ENCODE results near the gene PRAMEF12.
"Not testable (repeated sequence)": the region's sequence is repeated elsewhere in the genome, so short reads cannot be mapped to it uniquely, and the experiment has no call there.

The PRAMEF12 gene

DNA sequence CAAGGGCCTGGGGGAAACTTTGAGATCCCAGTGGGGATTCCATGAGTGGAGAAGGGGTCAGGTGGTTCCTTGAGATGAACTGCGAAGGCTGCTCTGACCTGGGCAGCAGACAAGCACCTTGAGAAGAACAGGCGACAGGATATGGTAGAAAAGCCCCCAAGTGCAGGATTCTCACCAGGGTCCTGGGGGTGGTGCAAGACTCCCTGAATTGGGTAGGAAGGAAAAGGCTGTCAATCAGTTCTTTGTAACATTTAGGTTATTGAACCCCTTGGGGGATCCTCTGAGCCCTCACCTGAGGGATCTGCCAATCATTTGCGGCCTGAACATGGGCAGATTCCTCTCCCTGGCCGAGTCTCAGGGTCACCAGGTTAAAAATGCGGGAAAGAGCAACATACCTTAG is 2.4 kb upstream of the PRAMEF12 start:
- DNase-seq (ENCODE audit: low spot score), result no peak

DNA sequence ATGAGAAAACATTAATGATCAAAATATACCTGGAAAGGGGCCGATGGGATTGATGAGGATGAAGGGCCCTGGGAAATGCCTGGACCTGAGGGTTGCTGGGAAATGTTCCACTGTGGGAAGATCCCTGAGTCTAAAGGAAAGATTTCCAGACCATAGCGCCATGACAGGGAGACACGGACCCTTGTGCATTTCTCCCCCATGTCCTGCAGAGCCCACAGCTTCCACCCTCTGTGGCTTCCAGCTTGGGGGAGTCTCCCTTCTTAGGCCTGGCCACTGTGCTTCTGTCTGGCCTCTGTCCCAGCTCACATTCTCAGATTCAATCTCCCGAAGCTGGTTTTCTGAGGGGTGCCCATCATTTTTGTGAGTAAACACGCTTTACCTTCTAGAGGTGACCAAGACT is 1.0 kb upstream of the PRAMEF12 start:
- DNase-seq (ENCODE audit: low spot score), result no peak

DNA sequence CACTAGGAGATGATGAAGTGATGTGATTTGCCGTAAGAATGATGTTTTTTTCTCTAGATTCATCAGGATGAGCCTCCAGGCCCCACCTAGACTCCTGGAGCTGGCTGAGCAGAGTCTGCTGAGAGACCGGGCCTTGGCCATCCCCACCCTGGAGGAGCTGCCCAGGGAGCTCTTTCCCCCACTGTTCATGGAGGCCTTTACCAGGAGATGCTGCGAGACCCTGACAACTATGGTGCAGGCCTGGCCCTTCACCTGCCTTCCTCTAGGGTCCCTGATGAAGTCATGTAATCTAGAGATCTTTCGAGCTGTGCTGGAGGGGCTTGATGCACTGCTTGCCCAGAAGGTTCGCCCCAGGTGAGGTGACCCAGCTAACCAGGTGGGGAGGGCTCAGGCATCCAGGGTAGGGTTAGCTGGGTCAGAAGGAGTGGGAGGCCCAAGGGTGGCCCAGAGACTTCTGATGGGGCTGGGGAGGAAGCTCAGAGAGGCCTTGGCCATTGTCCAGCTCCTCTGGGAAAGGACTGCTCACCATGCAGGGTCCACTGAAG is 1.3 kb downstream of the PRAMEF12 start:
- DNase-seq (ENCODE audit: low spot score), result no peak

DNA sequence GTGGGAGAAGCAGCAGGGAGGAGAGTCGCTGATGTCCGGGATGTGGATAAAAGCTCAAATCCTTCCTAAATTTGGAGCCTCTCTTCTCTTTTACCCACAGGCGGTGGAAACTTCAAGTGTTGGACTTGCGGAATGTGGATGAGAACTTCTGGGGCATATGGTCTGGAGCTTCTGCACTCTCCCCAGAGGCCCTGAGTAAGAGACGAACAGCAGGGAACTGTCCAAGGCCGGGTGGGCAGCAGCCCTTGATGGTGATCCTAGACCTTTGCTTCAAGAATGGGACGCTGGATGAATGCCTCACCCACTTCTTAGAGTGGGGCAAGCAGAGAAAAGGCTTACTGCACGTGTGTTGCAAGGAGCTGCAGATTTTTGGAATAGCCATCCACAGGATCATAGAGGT is 1.9 kb downstream of the PRAMEF12 start:
- no peak for DNase-seq (ENCODE audit: low spot score)

DNA sequence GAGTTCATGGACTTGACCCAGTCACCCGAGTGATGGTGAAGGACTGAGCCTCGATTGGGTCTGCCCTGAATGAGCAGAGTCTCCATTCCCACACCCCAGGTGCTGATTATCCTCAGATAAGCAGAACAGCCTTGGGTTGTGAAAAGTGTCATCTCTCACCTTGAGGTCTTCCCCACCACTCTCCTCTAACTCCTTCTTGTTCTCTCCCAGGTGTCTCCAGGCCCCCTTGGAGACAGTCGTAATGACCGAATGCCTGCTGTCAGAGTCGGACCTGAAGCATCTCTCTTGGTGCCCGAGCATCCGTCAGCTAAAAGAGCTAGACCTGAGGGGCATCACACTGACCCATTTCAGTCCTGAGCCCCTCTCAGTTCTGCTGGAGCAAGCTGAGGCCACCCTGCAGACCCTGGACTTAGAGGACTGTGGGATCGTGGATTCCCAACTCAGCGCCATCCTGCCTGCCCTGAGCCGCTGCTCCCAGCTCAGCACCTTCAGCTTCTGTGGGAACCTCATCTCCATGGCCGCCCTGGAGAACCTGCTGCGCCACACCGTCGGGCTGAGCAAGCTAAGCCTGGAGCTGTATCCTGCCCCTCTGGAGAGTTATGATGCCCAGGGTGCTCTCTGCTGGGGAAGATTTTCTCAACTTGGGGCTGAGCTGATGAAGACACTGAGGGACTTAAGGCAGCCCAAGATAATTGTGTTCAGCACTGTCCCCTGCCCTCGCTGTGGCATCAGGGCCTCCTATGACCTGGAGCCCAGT is 3.4 kb downstream of the PRAMEF12 start:
- DNase-seq (ENCODE audit: low spot score), result no peak

DNA sequence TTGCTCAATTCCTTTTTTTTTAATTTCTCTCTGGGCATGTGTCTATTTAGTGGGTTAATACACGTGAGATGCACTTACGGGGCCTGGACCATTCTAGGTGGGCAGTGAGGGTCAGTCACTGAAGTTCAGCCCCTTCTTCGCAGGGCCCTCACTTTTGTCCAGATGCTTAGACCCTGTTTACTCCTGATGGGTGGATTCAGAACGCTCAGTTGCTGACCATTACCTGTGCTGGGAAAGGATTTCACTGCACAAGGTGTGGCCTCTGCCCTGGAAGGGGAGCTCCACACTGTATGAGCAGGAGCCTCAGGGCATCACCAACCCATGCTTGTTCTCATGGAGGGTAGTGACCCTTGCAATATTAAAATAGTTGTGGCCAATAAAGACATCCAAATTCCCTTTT is 4.5 kb downstream of the PRAMEF12 start:
- DNase-seq (ENCODE audit: low spot score), result no peak

DNA sequence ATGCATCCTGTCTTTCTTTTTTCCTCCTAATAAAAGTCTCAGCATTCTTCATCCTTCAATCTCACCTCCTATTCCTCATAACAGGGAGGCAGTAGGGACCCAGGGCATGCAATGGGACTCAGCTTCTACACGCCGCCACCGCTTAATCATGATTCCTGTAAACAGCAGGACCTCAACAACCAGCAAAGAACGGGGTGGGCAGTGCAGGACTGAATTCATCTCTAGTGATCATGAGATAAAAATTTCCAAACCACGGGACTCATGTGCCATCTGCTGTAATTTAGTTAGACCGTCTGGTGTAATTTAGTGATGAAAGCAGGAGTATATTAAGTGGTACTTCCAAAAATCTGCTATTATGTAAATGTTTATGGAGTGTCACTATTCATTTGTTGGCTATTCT is 5.4 kb downstream of the PRAMEF12 start:
- no peak for DNase-seq (ENCODE audit: low spot score)

DNA sequence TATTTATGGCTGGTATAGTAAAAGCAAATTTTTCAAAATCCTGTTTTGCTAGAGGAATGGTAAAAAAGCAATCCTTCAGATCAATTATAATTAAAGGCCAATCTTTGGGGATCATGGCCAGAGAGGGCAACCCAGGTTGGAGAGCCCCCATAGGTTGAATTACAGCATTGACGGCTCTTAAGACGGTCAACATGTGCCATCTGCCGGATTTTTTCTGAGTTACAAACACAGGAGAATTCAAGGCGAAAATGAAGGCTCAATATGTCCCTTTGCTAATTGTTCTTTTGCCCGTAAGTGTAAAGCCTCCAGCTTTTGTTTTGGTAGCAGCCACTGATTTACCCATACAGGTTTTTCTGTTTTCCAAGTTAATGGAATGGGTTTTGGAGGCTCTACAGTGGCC is 8.0 kb downstream of the PRAMEF12 start:
- DNase-seq (ENCODE audit: low spot score), result not testable (repeated sequence)

DNA sequence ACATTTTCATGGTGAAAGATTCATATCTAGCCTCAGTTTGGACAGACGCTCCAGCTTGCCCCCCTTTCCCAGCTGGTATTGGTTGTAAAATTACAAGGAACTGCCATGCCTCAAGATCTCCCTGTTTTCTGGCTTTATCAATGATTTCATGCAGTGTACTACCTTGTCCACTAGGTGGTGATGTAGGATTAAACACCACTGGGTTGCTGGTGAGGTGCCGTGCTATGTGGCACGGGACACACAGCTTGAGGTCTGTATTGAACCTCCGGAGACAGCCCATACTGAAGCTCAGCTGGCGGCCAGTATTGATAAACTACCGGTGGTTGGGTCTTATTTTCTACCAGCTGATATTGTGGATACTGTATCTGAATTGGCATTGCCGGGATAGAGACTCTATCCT is 10.2 kb downstream of the PRAMEF12 start:
- DNase-seq (ENCODE audit: low spot score), result peak; percentile 13

DNA sequence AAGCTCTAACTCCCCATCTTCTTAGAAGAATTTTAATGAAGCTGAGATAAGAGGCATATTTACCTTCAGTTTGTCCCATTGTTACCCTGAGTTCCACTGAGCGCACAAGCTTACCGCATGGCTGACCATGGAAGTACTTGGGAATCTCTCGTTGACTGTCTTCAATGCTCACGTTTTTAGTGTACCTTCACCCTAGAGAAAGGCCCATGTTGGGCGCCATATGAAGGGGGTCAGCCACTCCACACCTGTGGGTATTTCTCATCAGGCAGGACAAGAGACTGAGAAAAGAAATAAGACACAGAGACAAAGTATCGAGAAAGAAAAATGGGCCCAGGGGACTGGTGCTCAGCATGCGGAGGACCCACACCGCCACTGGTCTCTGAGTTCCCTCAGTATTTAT is 11.2 kb downstream of the PRAMEF12 start:
- not testable (repeated sequence) for DNase-seq (ENCODE audit: low spot score)

DNA sequence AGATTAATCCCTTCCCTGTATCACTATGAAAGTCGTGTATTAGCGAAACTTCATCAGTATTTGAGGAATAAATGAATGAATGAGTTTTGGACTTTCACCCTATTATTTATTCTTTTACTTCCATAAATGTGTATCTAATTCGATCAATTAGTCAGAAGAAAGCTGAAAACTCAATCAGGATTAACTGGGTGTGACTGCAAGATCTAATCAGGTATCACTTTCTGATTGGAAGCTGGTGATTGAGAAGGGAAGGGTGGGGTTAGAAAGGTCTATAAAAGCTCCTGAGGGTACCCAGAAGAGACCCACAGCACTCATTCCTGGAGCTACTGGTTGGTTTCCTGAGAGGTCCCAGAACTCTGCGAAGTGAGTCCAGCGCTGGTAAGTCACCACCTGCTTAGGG is 17.6 kb downstream of the PRAMEF12 start, which contains the start of gene PRAMEF1:
PRAMEF1 (plus strand) TSS at position 301 of the 400 bp plus-strand sequence. CDS start 1,831 bp downstream, outside the sequence.
- DNase-seq (ENCODE audit: low spot score), result not testable (repeated sequence)

DNA sequence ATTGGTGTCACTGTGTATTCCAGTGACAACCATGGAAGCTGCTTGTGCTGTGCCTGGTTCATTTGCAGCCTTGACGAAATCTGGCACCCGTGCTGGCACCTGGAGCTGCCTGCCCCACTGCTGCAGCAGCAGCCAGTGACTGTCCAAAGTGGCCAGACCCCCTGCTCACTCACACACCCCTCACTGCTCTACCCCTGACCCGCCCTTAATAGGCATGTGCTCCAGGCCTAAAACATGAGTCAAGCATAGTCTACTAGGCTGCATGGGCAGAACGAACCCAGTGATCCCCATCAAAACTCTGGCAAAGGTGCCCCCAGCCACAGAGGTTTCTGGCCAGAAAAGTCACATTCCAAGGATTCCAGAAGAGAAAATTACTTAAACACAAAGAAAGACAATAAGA is 25.4 kb downstream of the PRAMEF12 start:
- DNase-seq (ENCODE audit: low spot score), result peak; percentile 31

DNA sequence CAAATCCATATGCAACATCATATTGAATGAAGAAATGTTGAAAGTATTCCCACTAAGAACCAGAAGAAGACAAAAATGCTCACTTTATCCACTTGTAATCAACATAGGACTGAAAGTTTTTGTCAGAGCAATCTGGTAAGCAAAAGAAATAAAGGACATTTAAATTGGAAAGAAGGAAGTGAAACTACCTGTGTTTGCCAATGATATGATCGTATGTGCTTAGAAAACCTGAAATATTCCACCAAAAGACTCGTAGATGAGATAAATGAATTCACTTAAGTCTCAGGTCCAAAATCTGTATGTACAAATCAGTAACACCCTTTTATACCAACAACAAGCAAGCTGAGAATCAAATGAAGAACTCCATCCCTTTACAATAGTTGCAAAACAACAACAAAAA is 26.2 kb downstream of the PRAMEF12 start:
- no peak for DNase-seq (ENCODE audit: low spot score)

DNA sequence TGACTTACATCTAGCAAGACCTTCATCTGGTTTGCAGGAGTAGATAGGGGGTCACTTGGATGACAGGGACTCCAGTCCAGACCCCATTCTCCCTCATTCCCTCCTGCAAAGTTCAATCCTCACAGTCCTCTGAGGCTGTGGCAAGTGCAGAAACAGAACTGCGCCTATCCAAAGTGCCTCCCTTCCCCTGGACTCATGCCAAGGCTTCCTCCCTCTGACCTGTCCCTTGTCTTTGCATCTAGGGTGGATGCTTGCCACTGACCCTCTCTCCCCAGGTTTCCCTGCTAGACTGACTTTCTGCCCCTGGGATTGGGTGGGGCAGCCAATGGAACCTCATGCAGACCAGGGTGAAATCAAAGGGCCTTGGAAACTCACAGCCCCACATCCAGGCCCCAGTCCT is 36.4 kb downstream of the PRAMEF12 start:
- no peak for DNase-seq (ENCODE audit: low spot score)

DNA sequence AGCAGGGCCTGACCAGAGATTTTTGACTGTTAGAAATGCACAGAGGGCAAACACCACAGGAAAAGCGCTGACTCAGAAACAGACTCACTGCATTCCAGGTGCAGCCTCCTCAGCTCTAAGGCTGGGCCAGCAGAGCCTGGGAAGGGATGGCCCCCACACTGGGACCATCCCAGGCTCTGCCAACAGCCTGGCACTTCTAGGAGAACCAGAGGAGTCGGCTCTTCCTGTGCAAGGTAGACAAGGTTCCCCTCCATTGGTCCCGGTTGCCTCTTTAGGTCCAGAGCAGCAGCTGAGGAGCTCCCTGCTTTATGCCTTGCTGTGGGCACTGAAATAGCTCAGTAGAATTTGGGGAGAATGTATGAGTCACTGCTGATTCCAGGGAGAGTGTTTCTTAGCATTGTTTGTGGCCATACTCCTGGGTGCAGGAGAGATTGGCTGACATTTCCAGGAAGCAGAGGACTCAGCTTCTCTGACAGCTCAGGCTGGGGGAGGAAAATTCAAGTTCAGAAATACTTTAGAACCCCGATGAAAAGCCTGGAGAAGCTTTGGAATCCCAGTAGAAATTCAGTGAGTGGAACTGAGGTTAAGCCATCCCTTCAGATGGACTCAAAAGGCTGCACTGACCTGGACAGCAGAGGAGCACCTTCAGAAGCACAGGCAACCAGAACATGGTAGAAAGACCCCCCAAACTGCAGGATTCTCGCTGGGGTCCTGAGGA is 37.3 kb downstream of the PRAMEF12 start:
- DNase-seq (ENCODE audit: low spot score), result peak; percentile 62

DNA sequence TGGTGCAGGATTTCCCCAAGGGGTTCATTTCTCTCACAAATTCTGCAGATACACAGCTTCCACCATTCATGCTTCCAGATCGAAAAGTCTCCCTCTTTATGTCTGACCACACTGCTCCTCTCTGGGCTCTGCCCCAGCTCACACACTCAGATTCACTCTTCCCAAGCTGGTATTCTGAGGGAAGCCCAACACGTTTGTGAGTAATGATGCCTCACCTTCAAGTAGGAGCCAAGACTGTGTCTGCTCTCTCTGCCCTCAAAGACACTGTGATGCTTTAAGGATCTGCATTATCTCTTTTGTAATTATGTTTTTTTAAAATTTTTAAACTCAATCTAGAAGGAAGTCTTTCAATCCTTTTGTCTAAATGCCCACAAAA is 37.9 kb downstream of the PRAMEF12 start:
- DNase-seq (ENCODE audit: low spot score), result peak; percentile 19

DNA sequence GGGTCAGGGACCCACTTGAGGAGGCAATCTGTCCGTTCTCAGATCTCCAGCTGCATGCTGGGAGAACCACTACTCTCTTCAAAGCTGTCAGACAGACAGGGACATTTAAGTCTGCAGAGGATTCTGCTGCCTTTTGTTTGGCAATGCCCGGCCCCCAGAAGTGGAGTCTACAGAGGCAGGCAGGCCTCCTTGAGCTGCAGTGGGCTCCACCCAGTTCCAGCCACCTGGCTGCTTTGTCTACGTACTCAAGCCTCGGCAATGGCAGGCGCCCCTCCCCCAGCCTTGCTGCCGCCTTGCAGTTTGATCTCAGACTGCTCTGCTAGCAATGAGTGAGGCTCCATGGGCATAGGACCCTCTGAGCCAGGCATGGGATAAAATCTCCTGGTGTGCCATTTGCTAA is 45.5 kb downstream of the PRAMEF12 start:
- not testable (repeated sequence) for DNase-seq (ENCODE audit: low spot score)

Measured in kidney tubule cell (primary cell).